KMS-11 (cell line): ENCODE results near the gene IGFBP4.

Source experiments
- H2AFZ ChIP-seq: fragments of 200-600 bp; sonication (generic); 2 replicates; pipeline ENCODE4 v1.6.1; 2016; ENCODE audit warnings: antibody characterized with exemption, mixed run types, low read depth
- H3K27ac ChIP-seq: fragments of 200-600 bp; sonication (generic); 2 replicates; pipeline ENCODE4 v1.6.1; 2016; ENCODE audit warnings: mild to moderate bottlenecking, mixed run types
- H3K27me3 ChIP-seq: fragments of 200-600 bp; sonication (generic); 2 replicates; pipeline ENCODE4 v1.6.1; 2017; ENCODE audit warnings: mild to moderate bottlenecking, low read depth, mixed run types, moderate library complexity; ENCODE audit not compliant: insufficient read depth
- H3K36me3 ChIP-seq: fragments of 200-600 bp; sonication (generic); 2 replicates; pipeline ENCODE4 v1.6.1; 2017; ENCODE audit warnings: mild to moderate bottlenecking, mixed run types; ENCODE audit not compliant: insufficient read depth
- H3K4me1 ChIP-seq: fragments of 200-600 bp; sonication (generic); 2 replicates; pipeline ENCODE4 v1.6.1; 2016; ENCODE audit warnings: mild to moderate bottlenecking, low read depth, mixed run types; ENCODE audit not compliant: poor library complexity, severe bottlenecking
- H3K4me2 ChIP-seq: fragments of 200-600 bp; sonication (generic); 2 replicates; pipeline ENCODE4 v1.7.0; 2016; ENCODE audit warnings: mild to moderate bottlenecking, mixed run types
- H3K4me3 ChIP-seq: fragments of 200-600 bp; sonication (generic); IDR thresholded peaks from 2 replicates; pipeline ENCODE4 v1.6.1; 2017; ENCODE audit warnings: low read depth, low read length, mixed read lengths; ENCODE audit not compliant: insufficient read depth
- H3K79me2 ChIP-seq: fragments of 200-600 bp; sonication (generic); 2 replicates; pipeline ENCODE4 v1.6.1; 2016; ENCODE audit warnings: low read depth, mixed run types; ENCODE audit not compliant: insufficient read depth
- H3K9ac ChIP-seq: fragments of 200-600 bp; sonication (generic); 2 replicates; pipeline ENCODE4 v1.6.1; 2016; ENCODE audit warnings: mild to moderate bottlenecking, mixed run types
- H4K20me1 ChIP-seq: fragments of 200-600 bp; sonication (generic); 2 replicates; pipeline ENCODE4 v1.6.1; 2016; ENCODE audit warnings: mild to moderate bottlenecking, mixed run types; ENCODE audit not compliant: insufficient read depth
- TF ChIP-seq, protein P1 (sequence below): fragments of 200-600 bp; sonication (generic); conservative IDR thresholded peaks from 2 replicates; pipeline ENCODE4 v1.6.1; 2017; ENCODE audit warnings: low read depth, mild to moderate bottlenecking, antibody characterized with exemption, low read length, moderate library complexity, mixed read lengths

IGFBP4 gene

DNA sequence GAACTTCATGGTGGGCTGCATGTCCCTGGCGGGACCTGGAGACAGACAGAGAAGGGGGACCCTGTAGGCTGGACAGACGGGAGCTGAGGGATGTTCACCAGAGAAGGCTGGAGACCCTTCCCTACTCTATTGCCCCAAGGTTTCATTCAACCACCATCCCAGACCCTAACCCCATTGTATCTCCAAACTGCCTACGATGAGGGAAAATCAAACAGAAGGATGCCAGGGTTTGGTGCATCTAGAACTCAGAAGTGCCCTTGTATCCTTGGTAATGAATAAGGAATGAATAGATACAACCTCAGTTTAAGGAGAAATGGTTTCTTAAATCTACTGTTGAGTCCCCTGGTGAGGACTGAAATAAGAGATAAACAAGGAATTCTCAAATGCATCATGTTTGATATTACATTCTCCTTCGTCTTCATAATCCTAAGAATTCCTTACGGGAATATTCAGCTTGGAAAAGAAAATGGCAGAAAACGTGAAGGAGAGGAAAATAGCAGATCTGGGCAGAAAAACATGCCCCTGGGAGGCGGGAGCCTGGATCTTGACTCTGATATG lies 41.8 kb downstream of the IGFBP4 start:
- TF ChIP-seq, protein P1, sequence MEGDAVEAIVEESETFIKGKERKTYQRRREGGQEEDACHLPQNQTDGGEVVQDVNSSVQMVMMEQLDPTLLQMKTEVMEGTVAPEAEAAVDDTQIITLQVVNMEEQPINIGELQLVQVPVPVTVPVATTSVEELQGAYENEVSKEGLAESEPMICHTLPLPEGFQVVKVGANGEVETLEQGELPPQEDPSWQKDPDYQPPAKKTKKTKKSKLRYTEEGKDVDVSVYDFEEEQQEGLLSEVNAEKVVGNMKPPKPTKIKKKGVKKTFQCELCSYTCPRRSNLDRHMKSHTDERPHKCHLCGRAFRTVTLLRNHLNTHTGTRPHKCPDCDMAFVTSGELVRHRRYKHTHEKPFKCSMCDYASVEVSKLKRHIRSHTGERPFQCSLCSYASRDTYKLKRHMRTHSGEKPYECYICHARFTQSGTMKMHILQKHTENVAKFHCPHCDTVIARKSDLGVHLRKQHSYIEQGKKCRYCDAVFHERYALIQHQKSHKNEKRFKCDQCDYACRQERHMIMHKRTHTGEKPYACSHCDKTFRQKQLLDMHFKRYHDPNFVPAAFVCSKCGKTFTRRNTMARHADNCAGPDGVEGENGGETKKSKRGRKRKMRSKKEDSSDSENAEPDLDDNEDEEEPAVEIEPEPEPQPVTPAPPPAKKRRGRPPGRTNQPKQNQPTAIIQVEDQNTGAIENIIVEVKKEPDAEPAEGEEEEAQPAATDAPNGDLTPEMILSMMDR: no peak
- H4K20me1 ChIP-seq: no peaks in the 10 kb centered on the region
- H3K9ac ChIP-seq: no peak overlapping the region
- H3K4me3 ChIP-seq: no peak overlapping the region
- H3K27me3 ChIP-seq: no peaks in the 10 kb centered on the region; the same call in 1 of the 2 replicates
- no peak overlapping the region for H3K27ac ChIP-seq
- no peak overlapping the region for H2AFZ ChIP-seq
- peaks cover 8% of the 10 kb centered on the region for H3K4me1 ChIP-seq
- H3K79me2 ChIP-seq: no peaks in the 10 kb centered on the region
- H3K36me3 ChIP-seq: no peaks in the 10 kb centered on the region
- H3K4me2 ChIP-seq: no peak overlapping the region

DNA sequence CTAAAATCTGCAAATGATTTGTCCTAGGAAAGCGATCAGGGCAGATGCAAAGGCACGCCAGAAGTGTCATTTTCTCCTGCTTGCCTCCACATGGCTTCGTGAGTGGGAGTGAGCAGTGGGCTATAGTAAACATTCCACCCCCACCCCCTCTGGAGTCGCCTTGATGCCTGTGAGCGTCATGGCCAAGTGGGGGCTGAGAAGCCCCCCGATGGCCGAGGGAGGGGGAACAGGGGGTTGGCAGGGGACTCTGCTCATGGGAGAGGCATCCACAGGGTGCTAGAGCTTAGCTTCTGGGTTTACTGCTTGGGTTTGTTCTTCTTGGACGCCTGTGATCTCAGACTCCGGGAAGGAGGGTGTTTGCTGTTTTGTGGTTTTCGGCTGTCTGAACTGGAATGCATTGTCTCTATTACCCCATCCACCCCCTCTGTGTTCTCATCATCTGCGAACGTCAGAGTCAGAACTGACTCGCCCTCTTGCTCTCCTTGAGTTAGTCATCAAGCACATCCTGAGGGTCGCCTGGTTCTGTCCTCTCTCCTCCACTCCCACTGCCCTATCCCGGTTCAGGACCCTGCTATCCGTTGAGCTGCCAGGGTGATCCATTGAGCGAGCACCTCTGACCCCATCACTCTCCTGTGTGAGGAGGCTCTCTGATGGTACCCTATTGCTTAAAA lies 42.7 kb downstream of the IGFBP4 start:
- H2AFZ ChIP-seq: no peak overlapping the region
- H3K79me2 ChIP-seq: no peaks in the 10 kb centered on the region
- no peak overlapping the region for H3K9ac ChIP-seq
- H3K4me2 ChIP-seq: no peak overlapping the region
- no peak overlapping the region for H3K27ac ChIP-seq
- no peaks in the 10 kb centered on the region for H4K20me1 ChIP-seq
- no peaks in the 10 kb centered on the region for H3K36me3 ChIP-seq
- no peaks in the 10 kb centered on the region; the same call in 1 of the 2 replicates for H3K27me3 ChIP-seq
- peaks cover 11% of the 10 kb centered on the region for H3K4me1 ChIP-seq
- TF ChIP-seq, protein P1: no peak
- H3K4me3 ChIP-seq: no peak overlapping the region

DNA sequence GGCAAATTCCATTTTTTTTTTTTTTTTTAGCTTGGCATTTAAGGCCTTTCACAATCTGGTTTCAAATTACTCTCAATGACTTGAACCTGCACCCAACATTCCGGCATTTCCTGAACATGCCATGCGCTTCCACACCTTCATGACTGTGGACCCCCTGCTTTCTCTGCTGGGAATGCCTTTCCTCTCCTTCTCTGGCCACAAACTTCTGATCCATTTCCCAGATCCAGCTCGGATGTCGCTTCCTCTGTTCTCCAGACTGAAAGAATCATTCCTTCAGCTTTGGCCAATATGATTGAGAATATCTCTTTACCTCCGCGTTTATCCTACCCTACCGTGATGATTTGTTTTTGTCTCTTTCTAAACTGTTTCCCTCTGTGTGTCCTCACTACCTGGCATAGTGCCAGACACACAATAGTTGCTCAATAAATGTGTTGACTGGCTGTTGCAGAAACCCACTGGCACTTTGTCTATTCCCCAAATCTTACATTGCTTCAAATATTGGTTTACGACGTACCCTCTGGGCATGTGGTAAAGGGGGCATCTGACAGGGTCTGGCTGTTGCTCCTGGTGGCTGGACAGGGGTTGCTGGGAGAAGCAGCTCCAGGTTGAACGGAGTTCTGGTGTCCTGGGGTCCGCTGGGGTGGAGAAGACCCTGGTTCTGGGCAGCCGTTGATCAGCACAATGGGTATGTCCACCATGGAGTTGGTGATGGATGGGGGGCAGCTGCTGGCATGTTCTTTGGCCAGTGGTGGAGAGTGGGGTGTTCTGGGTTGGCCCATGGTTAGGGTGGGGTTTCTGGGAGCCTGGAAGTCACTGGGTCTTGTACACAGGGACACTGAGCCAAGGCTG lies 43.5 kb downstream of the IGFBP4 start:
- no peaks in the 10 kb centered on the region for H3K79me2 ChIP-seq
- no peak overlapping the region for H3K9ac ChIP-seq
- H3K4me1 ChIP-seq: peaks cover 11% of the 10 kb centered on the region
- TF ChIP-seq, protein P1: no peak
- no peak overlapping the region for H2AFZ ChIP-seq
- H3K36me3 ChIP-seq: no peaks in the 10 kb centered on the region
- H3K27me3 ChIP-seq: no peaks in the 10 kb centered on the region; the same call in 1 of the 2 replicates
- H4K20me1 ChIP-seq: no peaks in the 10 kb centered on the region
- no peak overlapping the region for H3K27ac ChIP-seq
- no peak overlapping the region for H3K4me2 ChIP-seq
- no peak overlapping the region for H3K4me3 ChIP-seq

DNA sequence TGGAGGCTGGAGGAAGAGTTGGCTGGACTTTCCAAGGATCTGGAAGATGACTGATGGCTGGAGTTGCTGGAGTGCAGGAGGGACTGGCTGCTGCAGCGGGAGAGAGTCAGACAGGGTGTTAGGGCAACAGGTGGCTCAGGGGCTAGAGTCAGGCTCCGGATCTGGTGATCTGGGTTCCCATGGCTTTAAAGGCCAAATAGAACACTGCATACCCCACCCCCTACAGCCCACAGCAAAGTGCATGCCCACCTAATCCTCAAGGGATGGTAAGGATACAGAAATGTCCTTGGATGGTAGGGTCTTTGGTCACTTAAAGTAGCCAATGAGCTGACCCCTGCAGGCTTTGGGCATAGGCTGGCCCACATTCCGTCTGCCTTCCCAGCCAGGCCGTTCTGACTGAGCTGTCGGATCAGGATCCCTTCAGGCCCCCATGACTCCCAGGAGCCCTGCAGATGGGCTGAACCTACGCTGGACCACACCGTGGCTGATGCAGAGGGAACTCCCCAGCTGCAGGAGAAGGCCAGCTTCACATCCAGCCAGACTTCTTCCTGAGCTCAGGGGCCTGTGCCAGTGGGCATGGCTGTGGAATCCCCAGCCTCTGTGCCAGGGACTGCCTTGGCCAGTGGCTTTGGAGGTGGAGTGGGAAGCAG lies 44.2 kb downstream of the IGFBP4 start:
- Histone ChIP-seq H3K27me3 (no peaks in the 10 kb centered on the region; the same call in 1 of the 2 replicates), H3K36me3 (no peaks in the 10 kb centered on the region), H4K20me1 (no peaks in the 10 kb centered on the region), H3K9ac (no peak overlapping the region), H2AFZ (no peak overlapping the region), H3K79me2 (no peaks in the 10 kb centered on the region), H3K27ac (no peak overlapping the region), H3K4me1 (peaks cover 11% of the 10 kb centered on the region), H3K4me2 (no peak overlapping the region), H3K4me3 (no peak overlapping the region)
- TF ChIP-seq, protein P1: no peak
